Head of caudate nucleus (tissue), 42 donors: ENCODE measurements around the gene KCNT1.

ENCODE experiments used
- DNase-seq, 42 donors: peaks; one replicate each; pipeline versions ENCODE4 v3.0.0 to v3.0.0-alpha.2; 2020 to 2021; ENCODE audit warnings: mixed read lengths in 7 of 42
- intact Hi-C: fragments of 100-400 bp; cut with DNase I; formaldehyde crosslinking; loops from one replicate; pipeline ENCODE4 v1.15.0; 2022

Gene KCNT1

DNA sequence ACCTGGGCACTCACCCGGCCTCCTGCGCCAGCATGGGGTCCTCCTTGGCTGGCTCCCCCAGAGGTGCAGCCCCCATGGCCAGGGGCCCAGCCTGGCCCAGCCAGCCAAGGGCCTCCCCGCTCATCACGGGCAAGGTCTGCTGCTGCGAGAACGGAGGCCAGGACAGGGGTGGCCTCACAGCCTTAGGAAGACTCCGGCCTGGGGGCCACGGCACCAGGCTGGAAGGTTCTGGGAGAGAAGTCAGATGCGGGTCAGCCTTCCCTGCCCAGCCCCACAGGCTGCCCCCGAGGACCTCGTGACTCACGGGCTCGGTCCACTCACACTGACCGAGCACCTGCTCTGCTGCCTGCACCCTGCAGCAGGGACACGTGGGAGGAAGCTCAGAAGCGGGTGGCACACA lies 6.9 kb upstream of the KCNT1 start:
- no peak for DNase-seq
- intact Hi-C loops: no loop called here

DNA sequence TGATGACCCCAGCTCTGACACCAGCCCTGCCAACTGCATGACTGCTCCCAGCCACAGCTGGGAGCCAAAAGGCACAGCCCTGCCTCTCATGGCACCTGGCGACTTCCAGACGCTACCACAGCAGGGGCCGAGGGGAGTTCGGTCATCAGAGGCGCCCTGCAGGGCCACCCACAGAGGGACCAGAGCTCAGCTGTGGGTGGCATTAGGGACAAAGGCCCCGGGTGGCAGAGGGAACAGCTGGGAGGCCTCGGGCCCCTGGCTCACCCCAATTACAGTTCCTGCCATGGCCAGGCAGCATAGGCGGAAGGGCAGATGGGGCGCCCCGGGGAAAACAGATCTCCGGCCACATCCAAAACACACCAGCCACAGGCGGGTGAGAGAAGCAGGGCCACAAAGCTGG lies 6.3 kb upstream of the KCNT1 start:
- intact Hi-C loops: no loop called here
- DNase-seq: no peak

DNA sequence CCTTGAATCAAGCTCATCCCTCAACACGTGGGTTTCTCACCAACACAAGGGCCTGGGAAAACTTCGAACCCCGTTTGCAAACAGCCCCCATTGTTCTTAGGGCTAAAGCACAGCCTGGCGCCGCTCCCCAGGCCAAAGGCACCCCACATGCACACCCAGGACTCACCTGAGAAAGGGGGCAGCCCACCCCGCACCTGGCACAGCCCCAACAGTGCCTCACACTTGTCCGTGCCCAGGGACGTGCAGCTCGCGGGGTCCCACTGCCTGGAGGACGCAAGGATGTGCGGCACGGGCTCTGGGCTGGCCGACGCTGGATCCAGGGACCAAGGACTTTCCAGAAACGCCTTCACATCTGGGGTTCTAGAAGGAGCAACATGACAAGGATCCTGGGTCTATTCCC lies 5.5 kb upstream of the KCNT1 start:
- DNase-seq: no peak
- intact Hi-C loops: no loop called here

DNA sequence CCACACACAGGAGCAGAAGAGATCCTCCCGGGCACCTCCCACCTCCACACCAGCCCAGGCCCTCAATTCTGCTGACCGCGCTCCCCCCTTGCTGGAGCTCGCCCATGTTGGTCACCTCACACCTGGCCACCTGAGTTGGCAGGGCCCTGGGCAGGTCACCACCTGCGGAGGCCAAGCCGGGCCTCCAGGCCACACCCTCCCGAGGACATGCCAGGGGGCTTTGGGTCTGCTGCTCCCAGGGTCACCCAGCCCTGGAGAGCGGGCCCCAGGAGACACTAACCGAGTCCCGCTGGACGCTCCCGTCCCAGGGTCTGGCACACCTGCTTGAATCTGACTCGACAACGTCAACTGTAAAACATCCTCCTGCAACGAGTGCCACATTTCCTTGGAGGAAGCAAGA lies 4.8 kb upstream of the KCNT1 start:
- DNase-seq: no peak
- intact Hi-C loops: no loop called here

DNA sequence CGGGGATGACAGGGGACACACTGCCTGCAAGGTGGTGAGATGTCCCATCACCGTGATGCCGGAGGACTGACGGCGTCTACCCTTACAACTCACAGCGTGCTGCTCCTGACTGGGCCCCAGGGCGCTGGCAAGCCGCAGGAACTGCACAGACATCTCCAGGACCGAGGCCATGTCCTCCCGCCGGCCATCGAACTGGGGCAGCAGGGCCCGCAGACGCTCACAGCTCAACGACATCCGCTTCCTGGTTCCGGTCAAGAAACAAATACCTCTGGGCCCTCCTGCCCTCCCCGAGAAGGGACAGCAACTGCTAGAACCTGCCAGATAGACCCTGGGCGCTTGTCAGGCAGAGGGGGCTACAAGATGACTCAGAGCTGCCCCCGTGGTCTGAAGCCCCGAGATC lies 3.7 kb upstream of the KCNT1 start:
- no peak for DNase-seq
- intact Hi-C loops: no loop called here

DNA sequence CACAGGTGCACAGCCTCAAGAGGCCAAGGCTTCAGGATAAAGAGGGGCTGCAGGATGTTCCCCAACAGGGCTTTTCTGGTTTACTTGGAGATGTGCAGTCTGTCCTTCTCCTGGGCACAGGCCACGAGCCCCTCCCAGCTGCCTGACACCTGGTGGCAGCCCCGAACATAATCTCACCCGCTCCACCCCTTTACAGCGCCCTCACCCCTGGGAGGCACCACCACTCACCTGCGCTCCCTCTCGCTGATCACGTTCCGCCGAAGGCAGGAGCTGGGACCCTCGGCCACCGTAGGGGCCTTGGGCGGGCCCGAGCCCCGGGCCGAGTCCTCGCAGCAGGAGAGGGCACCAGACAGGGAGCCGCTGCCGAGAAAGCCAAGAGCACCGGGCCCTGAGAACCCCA lies 3.2 kb upstream of the KCNT1 start:
- no peak for DNase-seq
- intact Hi-C loops: no loop called here

DNA sequence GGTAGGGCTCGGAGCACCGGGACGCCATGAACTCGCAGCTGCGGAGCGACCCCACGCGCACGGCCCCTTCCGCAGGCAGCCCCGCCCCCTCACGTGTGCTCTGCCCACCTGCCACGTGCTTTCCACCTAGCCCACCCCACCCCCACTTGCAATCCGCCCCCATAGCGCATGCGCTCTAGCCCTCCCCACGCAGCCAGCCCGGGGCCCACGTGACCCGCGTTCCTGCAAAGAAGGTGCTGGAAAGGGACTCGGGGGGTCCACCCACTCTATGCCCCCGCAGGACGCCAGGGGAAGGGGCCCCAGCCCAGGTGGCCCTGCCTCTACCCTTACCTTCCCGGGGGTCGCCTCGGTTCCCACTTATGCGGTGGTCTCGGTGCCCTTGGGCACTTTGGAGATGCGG lies 2.5 kb upstream of the KCNT1 start, which contains the start of gene SOHLH1:
TSS of gene SOHLH1 (minus strand) at position 42 of the 400 bp plus-strand sequence. CDS start at position 28, 14 bp downstream.
- intact Hi-C loops: no loop called here
- DNase-seq: peak in 1 of 42 donors; percentile 34

DNA sequence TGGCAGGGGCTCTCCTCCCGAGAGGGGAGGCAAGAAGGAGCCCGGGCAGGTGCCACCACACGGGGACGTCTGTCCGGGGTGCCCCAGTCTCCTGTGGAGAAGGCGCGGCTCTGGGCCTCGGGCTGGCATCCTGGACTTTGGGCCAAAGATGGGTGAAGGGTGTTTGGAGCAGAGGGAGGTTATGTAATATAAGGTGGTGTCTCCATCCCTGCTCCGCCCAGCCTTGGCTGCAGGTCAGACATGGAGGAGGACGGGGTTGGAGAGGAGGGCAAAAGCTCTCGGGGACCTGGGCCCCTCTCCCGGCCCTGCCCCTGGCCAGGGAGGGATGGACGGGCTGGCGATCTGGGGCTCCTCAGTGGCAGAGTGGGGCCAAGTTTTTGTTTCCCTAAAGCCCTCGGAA lies 1.5 kb upstream of the KCNT1 start:
- intact Hi-C loops: no loop called here
- no peak for DNase-seq

DNA sequence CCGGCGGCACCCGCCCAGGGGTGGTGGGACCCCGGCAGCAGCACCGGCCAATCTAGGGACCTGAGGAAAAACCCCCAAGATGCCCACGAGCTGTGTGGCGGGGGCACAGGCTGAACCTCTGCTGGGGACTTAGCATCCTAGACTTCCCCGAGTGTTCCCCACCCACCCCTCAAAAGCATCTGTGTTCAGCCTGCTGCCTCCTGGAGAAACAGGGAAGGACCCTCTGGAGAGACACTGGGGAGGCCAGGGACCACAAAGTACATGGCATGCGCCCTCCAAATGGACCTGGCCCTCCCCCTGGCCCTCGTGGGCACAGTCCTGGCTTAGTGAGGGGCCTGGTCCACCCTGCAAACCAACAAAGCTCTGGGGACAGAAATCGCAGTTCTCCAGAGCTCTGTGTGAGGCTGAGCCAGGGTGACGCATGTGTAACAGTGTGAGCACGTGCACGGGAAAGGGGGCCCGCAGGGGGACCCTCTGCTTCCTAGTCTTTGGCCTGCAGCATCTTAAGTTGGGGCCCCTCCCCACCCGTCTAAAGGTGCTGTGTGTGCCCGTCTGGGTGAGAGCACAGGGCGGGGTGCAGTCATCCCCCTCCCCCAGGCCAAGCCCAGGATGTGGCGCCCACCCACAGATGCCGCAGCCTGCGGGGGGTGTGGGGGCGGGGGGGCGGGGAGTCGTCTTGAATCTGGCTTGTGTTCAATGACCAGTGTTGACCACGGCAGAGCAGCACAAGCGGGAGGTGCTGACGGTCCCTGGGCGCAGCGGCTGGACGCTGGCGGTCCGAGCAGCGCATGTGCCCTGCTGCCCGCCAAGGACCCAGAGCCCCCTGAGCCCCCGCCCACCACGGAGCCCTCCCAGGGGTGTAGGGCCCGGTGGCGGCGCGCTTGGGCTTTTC lies 672 bp upstream of the KCNT1 start:
- intact Hi-C loops: no loop called here
- no peak for DNase-seq

DNA sequence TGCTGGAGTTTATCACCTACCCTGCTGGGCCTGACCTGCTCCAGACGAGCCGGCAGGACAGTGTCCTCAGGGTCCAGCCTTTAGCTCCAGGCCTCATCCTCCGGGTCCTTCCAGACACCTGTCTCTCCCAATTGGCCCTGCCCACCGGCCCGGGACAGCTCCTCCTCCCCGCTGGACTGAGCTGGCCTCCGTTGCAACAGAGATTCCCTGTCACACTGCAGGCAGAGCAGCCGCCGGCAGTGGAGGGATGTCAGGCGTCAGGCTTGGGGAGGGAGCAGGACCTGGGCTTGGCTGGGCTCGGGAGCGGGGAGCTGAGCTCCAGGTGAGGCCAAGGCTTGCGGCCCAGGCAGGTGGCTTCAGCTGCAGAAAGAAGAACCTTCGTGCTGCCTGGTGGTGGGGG lies 1.7 kb downstream of the KCNT1 start:
- intact Hi-C loops: no loop called here
- peak in 5 of 42 donors; percentile 8 to 42 (median 21) for DNase-seq

DNA sequence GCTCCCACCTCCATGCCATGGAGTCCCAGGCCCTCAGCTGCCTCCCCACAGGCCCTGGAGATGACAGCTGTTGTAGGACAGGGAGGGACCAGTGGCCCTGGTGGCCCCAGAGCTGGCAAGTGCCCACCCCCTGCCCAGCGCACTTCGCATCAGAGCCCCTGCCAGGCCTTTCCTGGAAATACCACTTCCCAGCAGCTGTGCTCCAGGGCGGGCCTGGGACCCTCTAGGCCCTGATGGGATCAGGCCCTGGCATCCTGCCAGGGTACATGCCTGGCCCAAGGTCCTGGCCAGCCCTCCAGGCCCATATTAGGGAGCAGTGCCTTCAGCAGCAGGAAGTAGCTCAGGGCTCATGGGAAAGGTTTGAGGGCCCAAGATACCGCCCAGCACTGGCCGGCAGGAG lies 2.5 kb downstream of the KCNT1 start:
- DNase-seq: no peak
- intact Hi-C loops: no loop called here

DNA sequence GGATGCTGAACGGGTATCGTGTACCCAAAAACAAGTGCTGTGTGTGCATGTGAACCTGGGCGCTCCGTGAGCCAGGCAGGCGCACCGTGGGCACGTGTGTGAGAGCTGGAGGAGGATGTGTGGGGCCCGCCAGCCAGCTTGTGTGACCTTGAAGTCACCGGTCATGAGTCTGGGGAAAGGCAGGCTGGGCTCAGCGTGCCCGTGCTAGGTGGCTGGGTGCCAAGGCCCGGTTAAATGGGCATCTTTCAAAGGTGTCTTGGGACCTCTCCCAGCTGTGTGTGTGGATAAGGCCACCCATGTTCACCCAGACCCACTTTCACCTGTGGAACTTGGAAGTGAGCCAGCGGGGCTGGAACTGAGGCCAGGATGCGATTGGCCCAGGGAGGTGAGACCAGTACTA lies 3.4 kb downstream of the KCNT1 start:
- intact Hi-C loops: no loop called here
- peak in 1 of 42 donors; percentile 45 for DNase-seq

DNA sequence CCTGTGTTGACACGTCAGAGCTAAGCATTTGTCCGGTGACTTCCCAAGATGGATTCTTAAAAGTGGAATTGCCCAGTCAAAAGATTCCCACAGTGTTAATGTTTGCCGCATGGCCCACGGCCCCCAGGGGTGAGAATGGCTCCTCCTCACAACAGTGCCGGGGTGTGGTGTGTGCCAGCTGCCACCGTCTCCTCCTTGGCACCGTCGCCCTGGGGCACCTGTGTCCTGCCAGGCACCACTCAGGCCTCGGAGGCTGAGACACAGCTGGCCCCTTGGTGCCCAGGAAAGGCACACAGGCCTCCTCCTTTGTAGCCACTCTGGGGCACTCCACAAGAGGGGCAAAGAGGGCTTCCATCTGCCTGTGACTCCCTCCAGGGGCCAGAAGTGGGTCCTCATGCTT lies 4.3 kb downstream of the KCNT1 start:
- intact Hi-C loops: no loop called here
- DNase-seq: no peak

DNA sequence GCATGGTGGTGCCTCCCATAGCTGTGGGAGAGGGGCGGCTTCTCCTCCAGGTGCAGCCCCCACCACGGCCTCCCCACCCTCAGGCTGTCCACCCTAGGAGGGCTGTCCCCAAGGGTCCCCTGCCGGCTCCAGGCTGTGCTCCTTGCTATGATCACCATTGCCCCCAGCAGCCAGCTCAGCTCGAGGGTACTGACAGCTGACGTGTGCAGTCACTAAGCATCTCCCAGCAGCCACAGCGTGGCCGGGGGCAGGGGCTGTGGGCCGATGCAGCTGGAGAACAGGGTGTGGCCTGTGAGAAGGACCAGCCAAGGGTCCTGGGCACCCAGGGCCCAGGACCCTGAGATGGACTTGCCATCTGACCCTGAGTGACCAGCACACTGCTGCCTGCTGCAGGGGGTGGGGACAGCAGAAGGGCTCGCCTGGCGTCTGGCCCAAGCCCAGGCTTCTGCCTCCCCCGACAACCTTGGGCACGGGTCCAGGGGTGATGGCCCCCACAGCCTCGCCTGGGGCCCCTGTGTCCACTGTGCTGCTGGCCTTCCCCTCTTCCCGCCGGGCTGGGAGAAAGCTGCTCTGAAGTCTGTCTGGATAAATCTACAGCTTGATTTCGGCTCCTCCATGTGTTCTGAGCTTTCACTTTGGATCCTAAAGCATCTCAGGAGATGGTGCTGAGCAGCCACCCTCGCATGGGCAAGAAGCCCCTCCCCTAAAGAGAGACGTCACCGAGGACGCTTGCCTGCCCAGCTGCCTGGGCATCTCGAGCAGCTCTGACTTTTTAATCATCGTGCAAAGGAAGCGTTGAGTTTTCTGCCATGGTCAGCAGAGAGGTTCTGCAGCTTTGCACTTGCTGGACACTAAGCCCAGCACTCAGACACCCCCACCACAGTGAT lies 5.5 kb downstream of the KCNT1 start:
- DNase-seq: peak in 1 of 42 donors; percentile 25
- intact Hi-C loops: no loop called here

DNA sequence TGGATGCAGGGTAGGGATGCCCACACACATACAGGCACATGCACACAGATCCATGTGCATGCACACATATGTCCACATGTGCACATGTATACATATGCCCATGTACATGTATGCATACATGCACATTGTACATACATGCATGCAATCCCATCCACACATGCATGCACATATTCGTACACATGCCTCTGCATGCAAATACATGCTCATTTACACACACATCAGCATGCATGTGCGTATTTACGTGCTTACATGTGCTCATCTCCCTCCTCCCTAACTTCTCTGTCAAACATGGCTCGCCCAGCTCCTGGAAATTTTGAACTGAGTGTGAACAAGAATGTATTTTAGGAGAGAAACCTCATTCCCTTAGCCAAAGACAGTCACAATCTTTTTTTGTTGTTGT lies 6.2 kb downstream of the KCNT1 start:
- intact Hi-C loops: no loop called here

DNA sequence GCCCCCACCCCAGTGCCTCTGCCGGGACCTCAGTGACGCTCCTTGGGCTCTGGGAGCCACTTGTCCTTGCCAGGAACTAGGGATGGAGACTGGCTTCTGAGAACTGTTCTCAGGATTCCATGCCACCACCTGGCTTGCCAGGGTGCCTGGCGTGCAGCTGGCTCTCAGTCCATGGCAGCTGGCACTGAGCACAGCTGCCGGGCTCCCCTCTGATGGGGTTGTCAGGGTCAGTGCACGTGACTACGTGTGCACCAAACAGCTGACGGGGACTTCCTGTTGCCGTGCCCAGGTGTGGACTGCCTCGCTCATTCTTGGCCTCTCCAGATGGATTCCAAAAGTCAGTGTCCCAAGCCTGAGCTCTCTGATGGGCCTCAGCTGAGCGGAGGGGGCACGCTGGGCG lies 9.4 kb downstream of the KCNT1 start:
- intact Hi-C loops: no loop called here
- DNase-seq: no peak

More for the DNA sequence above, 6.2 kb downstream of the KCNT1 start:
- DNase-seq: no peak

DNA sequence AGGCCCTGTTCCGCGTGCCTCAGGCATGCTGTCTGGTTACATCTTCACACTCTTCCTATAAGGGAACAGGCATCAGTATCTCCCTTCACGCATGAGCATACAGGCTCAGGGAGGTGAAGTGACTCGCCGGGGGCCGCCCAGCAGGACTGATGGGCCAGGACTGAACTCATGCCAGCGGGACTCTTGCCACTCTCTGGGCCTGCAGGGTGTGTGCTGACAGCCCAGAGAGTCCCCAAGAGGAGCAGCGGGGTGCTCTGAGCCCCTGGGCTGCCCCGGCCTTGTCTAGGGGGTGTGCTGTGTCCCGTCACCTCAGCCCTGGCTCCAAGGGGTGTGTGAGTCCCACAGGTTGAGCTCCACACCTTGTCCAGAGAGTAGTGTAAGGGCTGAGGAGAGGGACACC lies 9.9 kb downstream of the KCNT1 start:
- DNase-seq: no peak
- intact Hi-C loops: no loop called here

DNA sequence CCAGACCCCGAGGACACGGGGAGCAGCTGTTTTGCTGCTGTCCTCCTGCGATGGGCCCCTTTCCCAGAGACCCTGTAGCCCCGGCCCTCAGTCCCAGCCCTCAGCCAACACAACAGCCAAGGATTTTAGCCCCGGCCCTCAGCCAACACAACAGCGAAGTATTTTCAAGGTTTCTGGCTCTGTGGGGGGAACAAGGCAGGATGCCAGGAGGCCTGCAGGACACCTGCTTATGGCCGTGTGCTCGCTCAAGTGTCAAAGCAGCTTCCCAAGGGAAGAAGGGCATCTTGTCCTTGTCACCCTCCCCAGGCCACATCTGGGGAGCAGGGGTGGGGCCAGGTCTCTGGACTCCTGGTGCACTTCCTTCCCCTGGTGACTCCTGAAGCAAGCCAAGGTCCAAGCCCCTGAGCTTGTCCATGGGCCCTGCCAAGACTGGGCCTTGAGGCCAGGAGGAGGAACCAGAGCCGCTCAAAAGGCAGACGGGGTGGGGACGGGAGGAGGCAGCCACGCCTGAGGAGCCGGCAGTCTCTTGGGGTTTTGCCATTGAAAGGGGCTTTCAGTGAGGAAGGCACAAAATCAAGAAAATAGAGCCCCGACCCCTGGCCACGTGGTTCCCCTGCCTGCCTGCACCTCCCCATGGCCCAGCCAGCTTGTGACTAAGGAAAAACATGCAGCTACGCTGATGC lies 10.8 kb downstream of the KCNT1 start:
- intact Hi-C loops: no loop called here
- no peak for DNase-seq

DNA sequence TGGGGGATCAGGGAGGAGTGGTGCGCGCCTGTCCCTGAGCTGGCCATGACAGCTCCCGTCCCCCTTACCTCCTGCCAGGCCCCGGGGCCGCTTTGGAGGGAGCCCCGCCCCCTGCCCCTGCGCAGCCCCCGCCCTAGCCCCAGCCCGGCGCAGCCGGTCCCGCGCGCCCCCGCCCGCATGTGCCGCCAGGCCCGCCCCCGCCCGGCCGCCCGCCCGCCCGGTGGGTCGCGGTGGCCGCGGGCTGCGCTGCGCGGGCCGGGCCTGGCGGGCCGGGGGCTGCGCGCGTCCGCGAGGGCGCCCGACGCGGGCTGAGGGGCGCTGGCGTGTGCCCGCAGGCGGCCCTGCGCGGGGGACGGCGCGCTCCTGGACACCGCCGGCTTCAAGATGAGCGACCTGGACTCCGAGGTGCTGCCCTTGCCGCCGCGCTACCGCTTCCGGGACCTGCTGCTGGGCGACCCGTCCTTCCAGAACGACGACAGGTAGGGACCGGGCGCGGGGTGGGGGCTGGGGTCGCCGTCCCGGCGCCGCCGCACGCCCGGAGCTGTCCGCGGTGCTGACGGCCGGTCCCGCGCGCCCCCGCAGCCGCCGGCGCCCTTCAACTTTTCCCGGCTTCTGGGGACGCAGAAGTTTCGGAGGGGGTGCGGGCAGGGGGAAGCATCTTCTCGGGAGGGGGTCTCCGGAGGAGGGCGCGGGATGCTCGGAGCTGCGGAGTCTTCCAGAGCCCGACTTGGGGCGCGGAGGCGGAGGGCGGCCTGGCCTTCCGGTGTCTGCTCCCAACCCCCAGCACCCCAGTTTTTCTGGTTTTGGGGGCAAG lies 12.5 kb downstream of the KCNT1 start:
- intact Hi-C loops: no loop called here

More for the DNA sequence above, 12.5 kb downstream of the KCNT1 start:
- no peak for DNase-seq
